Activated CD8-positive, alpha-beta T cell treated with anti-CD3 and anti-CD28 coated beads for 36 hours (primary cell): Measurements from ENCODE around the gene AARS2. TPM values are rescaled to one million over a fixed set of nuclear protein-coding genes. Genes with fewer than 3 reads are reported as not detected.
"Not testable (repeated sequence)": the region's sequence is repeated elsewhere in the genome, so short reads cannot be mapped to it uniquely, and the experiment has no call there.

Source experiments
- ATAC-seq: fragments of 200-7000 bp; cut with Tn5 transposase; one replicate; pipeline ENCODE4 v1.10.0; 2021; ENCODE audit warnings: mild to moderate bottlenecking, moderate library complexity
- CTCF ChIA-PET: fragments of 350-600 bp; sonication (Branson Sonifier 250); formaldehyde crosslinking; loops from one replicate; lab custom pipeline; 2021; ENCODE audit warnings: antibody characterized with exemption; lab: Charles Lee
- POLR2A ChIA-PET: fragments of 350-600 bp; sonication (Branson Sonifier 250); formaldehyde crosslinking; loops from one replicate; lab custom pipeline; 2021; ENCODE audit warnings: antibody characterized with exemption; lab: Charles Lee
- DNase-seq: peaks from one replicate; pipeline ENCODE4 v3.0.0-alpha.2; 2020
- H3K27ac Mint-ChIP-seq: one replicate; pipeline ENCODE4 v1.8.0; 2021; ENCODE audit warnings: mild to moderate bottlenecking, mixed read lengths
- H3K27me3 Mint-ChIP-seq: one replicate; pipeline ENCODE4 v1.8.0; 2021; ENCODE audit warnings: mixed read lengths
- H3K36me3 Mint-ChIP-seq: one replicate; pipeline ENCODE4 v1.8.0; 2021; ENCODE audit warnings: low read depth, mixed read lengths
- H3K4me1 Mint-ChIP-seq: one replicate; pipeline ENCODE4 v1.8.0; 2021; ENCODE audit warnings: low read depth, mixed read lengths
- H3K4me3 Mint-ChIP-seq: one replicate; pipeline ENCODE4 v1.8.0; 2021; ENCODE audit warnings: mild to moderate bottlenecking, moderate library complexity, mixed read lengths
- H3K9me3 Mint-ChIP-seq: one replicate; pipeline ENCODE4 v1.8.0; 2021; ENCODE audit warnings: mixed read lengths
- CTCF ChIP-seq: fragments of 200-600 bp; IDR thresholded peaks from one replicate; pipeline ENCODE4 v1.8.0; 2022; ENCODE audit warnings: antibody characterized with exemption, mild to moderate bottlenecking
- intact Hi-C: fragments of 100-400 bp; cut with micrococcal nuclease; formaldehyde crosslinking; loops from one replicate; pipeline ENCODE4 v1.10.0; 2022
- total RNA-seq, 2 experiments: library from RNA; stranded (reverse); gene quantifications; one replicate each; pipeline ENCODE4 v1.2.3, GENCODE V29; 2021

The AARS2 gene
- total RNA-seq, 2 experiments from 2014 or later = 16.2 to 16.3 TPM

GRCh38 chr6:44353336-44353735 lies 40.2 kb upstream of the AARS2 start:
- ChIA-PET POLR2A (no interaction called here), CTCF (no interaction called here)
- Mint-ChIP-seq H3K4me1 (no peaks in the 10 kb centered on the region), H3K4me3 (no peak overlapping the region), H3K36me3 (no peaks in the 10 kb centered on the region), H3K27me3 (no peaks in the 10 kb centered on the region), H3K9me3 (no peaks in the 10 kb centered on the region), H3K27ac (no peak overlapping the region)
- DNase-seq = no peak
- intact Hi-C loops = no loop called here
- no peak for TF ChIP-seq CTCF
- ATAC-seq = no peak

DNA sequence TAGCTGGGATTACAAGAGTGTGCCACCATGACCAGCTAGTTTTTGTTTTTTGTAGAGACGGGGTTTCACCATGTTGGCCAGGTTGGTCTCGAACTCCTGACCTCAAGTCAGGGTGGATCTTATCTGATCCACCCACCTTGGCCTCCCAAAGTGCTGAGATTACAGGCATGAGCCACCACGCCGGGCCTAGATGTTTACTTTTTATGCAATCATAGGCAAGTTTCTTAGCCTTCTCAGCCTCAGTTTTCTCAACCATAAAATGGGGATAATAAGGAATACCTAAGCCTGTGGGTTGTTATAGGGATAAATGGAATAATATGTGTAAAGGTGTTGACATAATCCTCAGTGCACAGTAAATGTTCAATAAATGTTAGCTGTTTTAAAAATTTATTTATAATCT lies 39.1 kb upstream of the AARS2 start:
- CTCF ChIA-PET = interaction anchor here (0.7 to 1.3 kb wide), 3 partner anchors 38 to 83 kb away, joined by 3 read pairs; partner anchors contain the start of gene AARS2
- no peak overlapping the region for H3K4me3 Mint-ChIP-seq
- no peak for DNase-seq

GRCh38 chr6:44350650-44350994 lies 37.5 kb upstream of the AARS2 start:
- H3K27me3 Mint-ChIP-seq, POLR2A ChIA-PET, H3K9me3 Mint-ChIP-seq, H3K36me3 Mint-ChIP-seq, DNase-seq, intact Hi-C loops, ATAC-seq, H3K4me1 Mint-ChIP-seq, H3K27ac Mint-ChIP-seq, H3K4me3 Mint-ChIP-seq: not testable (repeated sequence)
- CTCF ChIA-PET = interaction anchor here (0.7 to 1.7 kb wide), 2 partner anchors 12 to 350 kb away, joined by 3 read pairs; no protein-coding TSS in a partner anchor

More for the DNA sequence above, 39.1 kb upstream of the AARS2 start:
- intact Hi-C loops = no loop called here
- no peak for ATAC-seq
- Mint-ChIP-seq H3K27ac (no peak overlapping the region), H3K4me1 (no peaks in the 10 kb centered on the region), H3K36me3 (no peaks in the 10 kb centered on the region), H3K9me3 (no peaks in the 10 kb centered on the region), H3K27me3 (no peaks in the 10 kb centered on the region)
- no peak for TF ChIP-seq CTCF
- POLR2A ChIA-PET = no interaction called here

- Mint-ChIP-seq H3K4me1 (no peaks in the 10 kb centered on the region), H3K27ac (no peak overlapping the region), H3K36me3 (no peaks in the 10 kb centered on the region), H3K9me3 (no peaks in the 10 kb centered on the region), H3K4me3 (no peak overlapping the region), H3K27me3 (peaks cover 6% of the 10 kb centered on the region)
- ATAC-seq (no peak), DNase-seq (no peak)
- ChIA-PET CTCF (interaction anchor here (0.7 to 1.7 kb wide), 2 partner anchors 12 to 350 kb away, joined by 3 read pairs; no protein-coding TSS in a partner anchor), POLR2A (no interaction called here)
- intact Hi-C loops = no loop called here
- TF ChIP-seq CTCF = no peak
Measured at GRCh38 chr6:44349904-44350649, 36.9 kb upstream of the AARS2 start.

- H3K4me3 Mint-ChIP-seq, intact Hi-C loops, H3K27ac Mint-ChIP-seq, H3K36me3 Mint-ChIP-seq, ATAC-seq, H3K4me1 Mint-ChIP-seq, H3K9me3 Mint-ChIP-seq, DNase-seq, POLR2A ChIA-PET: not testable (repeated sequence)
- CTCF ChIA-PET = interaction anchor here (1.2 kb wide), 2 partner anchors 29 to 34 kb away, joined by 3 to 7 read pairs; partner anchors contain the start of gene AARS2
- H3K27me3 Mint-ChIP-seq = peaks cover 27% of the 10 kb centered on the region
Measured at GRCh38 chr6:44346818-44347217, 33.7 kb upstream of the AARS2 start.

- no peaks in the 10 kb centered on the region for H3K9me3 Mint-ChIP-seq
- no peak for TF ChIP-seq CTCF
- H3K4me1 Mint-ChIP-seq = no peaks in the 10 kb centered on the region
- peak; percentile 13 for DNase-seq
- no peak within 1 kb of the TSS for H3K27ac Mint-ChIP-seq
- no peaks in the 10 kb centered on the region for H3K36me3 Mint-ChIP-seq
- POLR2A ChIA-PET = interaction anchor here (1.5 kb wide), 1 partner anchor 10 kb away, joined by 3 read pairs; no protein-coding TSS in a partner anchor
- intact Hi-C loops = no loop called here
- no peak for ATAC-seq
- H3K27me3 Mint-ChIP-seq = peaks cover 32% of the 10 kb centered on the region
- H3K4me3 Mint-ChIP-seq = no peak within 1 kb of the TSS
- CTCF ChIA-PET = interaction anchor here (0.9 to 5.4 kb wide), 5 partner anchors 10 to 74 kb away, joined by 3 to 32 read pairs (median 3); partner anchors contain the start of genes AARS2 and TMEM151B
Measured at GRCh38 chr6:44342489-44342888, 29.3 kb upstream of the AARS2 start, which contains the start of gene SPATS1. Gene SPATS1, plus strand, starts transcription at chr6:44342650. Its CDS starts 446 bp downstream, at chr6:44343096.
